HEK293 (cell line): ENCODE data around the gene EIF3J.

Experiments
- CTCF ChIA-PET: fragments of 350-600 bp; formaldehyde crosslinking; extraction: SDS; loops from one replicate; lab custom pipeline; 2021; ENCODE audit warnings: antibody characterized with exemption; lab: Yijun Ruan, JAX
- POLR2A ChIA-PET: fragments of 300-600 bp; formaldehyde crosslinking; extraction: SDS; loops from one replicate; lab custom pipeline; 2020; ENCODE audit warnings: antibody characterized with exemption, inconsistent platforms; lab: Yijun Ruan, JAX
- H3K27ac ChIP-seq: fragments of 200-500 bp; sonication (Bioruptor generic); 2 replicates; pipeline ENCODE4 v1.5.1; 2014; ENCODE audit warnings: low read depth, low read length, control low read depth, inconsistent platforms; ENCODE audit errors: extremely low read depth
- H3K36me3 ChIP-seq, 2 experiments: fragments of 200-500 bp in 1 of 2; sonication (Bioruptor generic) in 1 of 2; 1 replicate in 1 of 2; 2 replicates in 1 of 2; pipeline ENCODE4 v1.5.1; 2014 to 2017; ENCODE audit warnings: inconsistent platforms in 2 of 2, low read length in 2 of 2; ENCODE audit not compliant: control insufficient read depth in 2 of 2, insufficient read depth in 1 of 2
- H3K4me1 ChIP-seq: fragments of 200-500 bp; sonication (Bioruptor generic); 2 replicates; pipeline ENCODE4 v1.5.1; 2014; ENCODE audit warnings: mild to moderate bottlenecking, low read length, inconsistent platforms; ENCODE audit not compliant: control insufficient read depth, insufficient read depth
- H3K4me3 ChIP-seq: 2 replicates; pipeline ENCODE4 v1.5.1; 2011; ENCODE audit warnings: low read depth, mild to moderate bottlenecking, control low read depth, low read length, moderate library complexity
- H3K9me3 ChIP-seq: fragments of 200-500 bp; sonication (Bioruptor generic); 2 replicates; pipeline ENCODE4 v1.5.1; 2014; ENCODE audit warnings: low read depth, low read length, inconsistent platforms; ENCODE audit not compliant: control insufficient read depth, insufficient read depth
- CTCF ChIP-seq: fragments of 450-650 bp; formaldehyde crosslinking; IDR thresholded peaks from 2 replicates; pipeline ENCODE4 v1.5.1; 2016; ENCODE audit warnings: missing biosample characterization, missing genetic modification characterization
- GLI4 ChIP-seq: fragments of 450-650 bp; formaldehyde crosslinking; IDR thresholded peaks from 2 replicates; pipeline ENCODE4 v1.5.1; 2016; ENCODE audit warnings: missing biosample characterization, missing genetic modification characterization
- HOXC10 ChIP-seq: sonication (generic); formaldehyde crosslinking; IDR thresholded peaks from 2 replicates; pipeline ENCODE4 v1.8.1; 2023; ENCODE audit warnings: mild to moderate bottlenecking, missing genetic modification reagents
- KLF1 ChIP-seq: fragments of 450-650 bp; formaldehyde crosslinking; IDR thresholded peaks from 2 replicates; pipeline ENCODE4 v1.5.1; 2016; ENCODE audit warnings: missing biosample characterization, missing genetic modification characterization
- KLF17 ChIP-seq: fragments of 450-650 bp; formaldehyde crosslinking; IDR thresholded peaks from 2 replicates; pipeline ENCODE4 v1.5.1; 2016; ENCODE audit warnings: missing biosample characterization, missing genetic modification characterization
- KLF7 ChIP-seq: fragments of 450-650 bp; formaldehyde crosslinking; IDR thresholded peaks from 2 replicates; pipeline ENCODE4 v1.5.1; 2016; ENCODE audit warnings: missing biosample characterization, missing genetic modification characterization, borderline replicate concordance
- MYNN ChIP-seq: fragments of 450-650 bp; formaldehyde crosslinking; IDR thresholded peaks from 2 replicates; pipeline ENCODE4 v1.5.1; 2016; ENCODE audit warnings: missing biosample characterization, missing genetic modification characterization, borderline replicate concordance
- MZF1 ChIP-seq: fragments of 450-650 bp; formaldehyde crosslinking; IDR thresholded peaks from 2 replicates; pipeline ENCODE4 v1.5.1; 2017; ENCODE audit warnings: missing biosample characterization, missing genetic modification characterization, borderline replicate concordance
- PRDM1 ChIP-seq: fragments of 450-650 bp; formaldehyde crosslinking; IDR thresholded peaks from 2 replicates; pipeline ENCODE4; 2016; ENCODE audit warnings: missing biosample characterization, missing genetic modification characterization
- REPIN1 ChIP-seq: fragments of 450-650 bp; formaldehyde crosslinking; IDR thresholded peaks from 2 replicates; pipeline ENCODE4 v1.5.1; 2017; ENCODE audit warnings: missing biosample characterization, missing genetic modification characterization, low read depth
- SALL2 ChIP-seq: fragments of 450-650 bp; formaldehyde crosslinking; IDR thresholded peaks from 2 replicates; pipeline ENCODE4 v1.5.0; 2017; ENCODE audit warnings: missing biosample characterization, mild to moderate bottlenecking, missing genetic modification characterization, borderline replicate concordance
- SCRT2 ChIP-seq: fragments of 450-650 bp; formaldehyde crosslinking; IDR thresholded peaks from 2 replicates; pipeline ENCODE4 v1.5.1; 2016; ENCODE audit warnings: missing biosample characterization, missing genetic modification characterization
- SP3 ChIP-seq: fragments of 450-650 bp; formaldehyde crosslinking; IDR thresholded peaks from 2 replicates; pipeline ENCODE4 v1.5.1; 2016; ENCODE audit warnings: missing biosample characterization, missing genetic modification characterization
- TCF7L2 ChIP-seq: IDR thresholded peaks from 2 replicates; pipeline ENCODE4 v1.6.1; 2011; ENCODE audit warnings: low read depth, mild to moderate bottlenecking, inconsistent platforms, low read length, moderate library complexity, borderline replicate concordance
- ZBTB11 ChIP-seq: fragments of 450-650 bp; formaldehyde crosslinking; conservative IDR thresholded peaks from 2 replicates; pipeline ENCODE4 v1.5.1; 2016; ENCODE audit warnings: low read depth, missing biosample characterization, missing genetic modification characterization
- ZBTB17 ChIP-seq: fragments of 450-650 bp; formaldehyde crosslinking; IDR thresholded peaks from 2 replicates; pipeline ENCODE4 v1.5.1; 2016; ENCODE audit warnings: missing biosample characterization, missing genetic modification characterization
- ZBTB7A ChIP-seq: fragments of 450-650 bp; formaldehyde crosslinking; IDR thresholded peaks from 2 replicates; pipeline ENCODE4 v1.5.1; 2016; ENCODE audit warnings: low read depth, missing biosample characterization, missing genetic modification characterization
- ZFP41 ChIP-seq: fragments of 450-650 bp; formaldehyde crosslinking; IDR thresholded peaks from 2 replicates; pipeline ENCODE4 v1.5.1; 2016; ENCODE audit warnings: missing biosample characterization, missing genetic modification characterization, borderline replicate concordance
- ZFP69B ChIP-seq: fragments of 450-650 bp; formaldehyde crosslinking; IDR thresholded peaks from 2 replicates; pipeline ENCODE4 v1.5.1; 2016; ENCODE audit warnings: missing biosample characterization, missing genetic modification characterization
- ZNF155 ChIP-seq: fragments of 450-650 bp; formaldehyde crosslinking; IDR thresholded peaks from 2 replicates; pipeline ENCODE4 v1.5.1; 2016; ENCODE audit warnings: missing biosample characterization, missing genetic modification characterization
- ZNF211 ChIP-seq: fragments of 450-650 bp; formaldehyde crosslinking; IDR thresholded peaks from 2 replicates; pipeline ENCODE4 v1.5.1; 2016; ENCODE audit warnings: low read depth, missing biosample characterization, missing genetic modification characterization
- ZNF302 ChIP-seq: fragments of 450-650 bp; formaldehyde crosslinking; IDR thresholded peaks from 2 replicates; pipeline ENCODE4 v1.5.1; 2016; ENCODE audit warnings: missing biosample characterization, missing genetic modification characterization, low read depth
- ZNF341 ChIP-seq: fragments of 450-650 bp; formaldehyde crosslinking; IDR thresholded peaks from 2 replicates; pipeline ENCODE4; 2016; ENCODE audit warnings: low read depth, missing biosample characterization, missing genetic modification characterization
- ZNF416 ChIP-seq: fragments of 450-650 bp; formaldehyde crosslinking; IDR thresholded peaks from 2 replicates; pipeline ENCODE4 v1.5.1; 2016; ENCODE audit warnings: missing biosample characterization, missing genetic modification characterization
- ZNF529 ChIP-seq: fragments of 450-650 bp; formaldehyde crosslinking; IDR thresholded peaks from 2 replicates; pipeline ENCODE4 v1.5.1; 2017; ENCODE audit warnings: missing genetic modification characterization, missing biosample characterization; ENCODE audit not compliant: insufficient replicate concordance
- ZNF580 ChIP-seq: fragments of 450-650 bp; formaldehyde crosslinking; IDR thresholded peaks from 2 replicates; pipeline ENCODE4 v1.5.1; 2016; ENCODE audit warnings: missing biosample characterization, missing genetic modification characterization
- ZNF792 ChIP-seq: fragments of 450-650 bp; formaldehyde crosslinking; IDR thresholded peaks from 2 replicates; pipeline ENCODE4 v1.5.1; 2016; ENCODE audit warnings: missing biosample characterization, missing genetic modification characterization
- TF ChIP-seq, protein P1 (sequence below): IDR thresholded peaks from 2 replicates; pipeline ENCODE4 v1.6.1; 2011; ENCODE audit warnings: mild to moderate bottlenecking, low read depth, low read length, borderline replicate concordance

The EIF3J gene

GRCh38 chr15:44580105-44580504 lies 43.2 kb downstream of the EIF3J start:
- Histone ChIP-seq H3K4me1 (no peaks in the 10 kb centered on the region), H3K9me3 (no peaks in the 10 kb centered on the region), H3K36me3 (peaks cover 14 to 34% of the 10 kb centered on the region in 2 experiments; a peak in 2 of 3 replicates), H3K27ac (no peak overlapping the region), H3K4me3 (no peak overlapping the region)
- ChIA-PET CTCF (interaction anchor here (0.7 to 4.7 kb wide), 5 partner anchors 10 to 59 kb away, joined by 3 to 42 read pairs (median 4); no protein-coding TSS in a partner anchor), POLR2A (no interaction called here)
- TF ChIP-seq ZFP41 (tag by site-specific recombination) = no peak
- TF ChIP-seq TCF7L2 = no peak
- TF ChIP-seq ZNF155 (tag by site-specific recombination) = no peak
- no peak for TF ChIP-seq CTCF (tag by site-specific recombination)
- TF ChIP-seq KLF7 (tag by site-specific recombination) = no peak
- TF ChIP-seq MZF1 (tag by site-specific recombination) = no peak
- TF ChIP-seq, protein P1, sequence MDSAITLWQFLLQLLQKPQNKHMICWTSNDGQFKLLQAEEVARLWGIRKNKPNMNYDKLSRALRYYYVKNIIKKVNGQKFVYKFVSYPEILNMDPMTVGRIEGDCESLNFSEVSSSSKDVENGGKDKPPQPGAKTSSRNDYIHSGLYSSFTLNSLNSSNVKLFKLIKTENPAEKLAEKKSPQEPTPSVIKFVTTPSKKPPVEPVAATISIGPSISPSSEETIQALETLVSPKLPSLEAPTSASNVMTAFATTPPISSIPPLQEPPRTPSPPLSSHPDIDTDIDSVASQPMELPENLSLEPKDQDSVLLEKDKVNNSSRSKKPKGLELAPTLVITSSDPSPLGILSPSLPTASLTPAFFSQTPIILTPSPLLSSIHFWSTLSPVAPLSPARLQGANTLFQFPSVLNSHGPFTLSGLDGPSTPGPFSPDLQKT = no peak
- TF ChIP-seq ZBTB11 = no peak
- TF ChIP-seq MYNN (tag by site-specific recombination) = no peak
- TF ChIP-seq GLI4 (tag by site-specific recombination) = no peak
- TF ChIP-seq ZNF529 = no peak
- TF ChIP-seq ZNF302 = no peak
- TF ChIP-seq ZFP69B (tag by site-specific recombination) = no peak
- TF ChIP-seq SALL2 (tag by site-specific recombination) = no peak

DNA sequence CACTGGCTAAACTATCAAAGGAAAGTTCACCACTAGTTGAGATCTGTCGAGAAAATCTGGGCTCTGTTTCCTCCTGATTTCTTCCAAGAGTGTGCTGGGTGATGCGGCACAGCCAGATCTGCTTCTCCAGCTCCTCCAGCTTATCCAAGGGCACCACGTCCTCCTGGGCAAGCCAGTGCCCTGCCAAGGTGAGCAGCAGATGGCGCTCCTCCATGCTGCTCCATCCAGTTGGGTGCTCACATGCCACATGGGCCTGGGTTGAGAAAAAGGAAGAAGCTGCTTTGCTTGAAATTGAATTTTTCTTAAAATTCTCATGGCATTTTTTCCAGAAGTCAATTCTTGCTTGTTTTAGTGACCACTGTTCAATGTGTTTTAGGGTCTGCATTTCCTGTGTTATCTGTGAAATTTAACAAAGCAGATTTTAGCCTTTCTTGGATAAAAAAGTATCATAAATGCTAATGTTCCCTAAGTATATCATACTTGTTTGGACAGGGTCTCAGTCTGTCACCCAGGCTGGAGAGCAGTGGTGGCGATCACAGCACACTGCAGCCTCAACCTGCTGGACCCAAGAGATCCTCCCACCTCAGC lies 47.3 kb downstream of the EIF3J start:
- no peak overlapping the region for H3K4me3 ChIP-seq
- TF ChIP-seq ZNF580 (tag by site-specific recombination) = no peak
- no peak for TF ChIP-seq HOXC10 (CRISPR knock-in tag)
- no peak for TF ChIP-seq ZBTB7A (tag by site-specific recombination)
- no peak for TF ChIP-seq ZNF211 (tag by site-specific recombination)
- TF ChIP-seq GLI4 (tag by site-specific recombination) = no peak
- no peak for TF ChIP-seq SP3
- TF ChIP-seq TCF7L2 = no peak
- TF ChIP-seq ZBTB17 (tag by site-specific recombination) = no peak
- TF ChIP-seq KLF1 = no peak
- TF ChIP-seq SCRT2 (tag by site-specific recombination) = no peak
- no peak for TF ChIP-seq PRDM1 (tag by site-specific recombination)
- TF ChIP-seq ZNF416 (tag by site-specific recombination) = no peak
- no peak for TF ChIP-seq KLF17
- TF ChIP-seq ZNF792 = no peak
- TF ChIP-seq ZNF341 (tag by site-specific recombination) = no peak
- TF ChIP-seq REPIN1 (tag by site-specific recombination) = no peak

More for the DNA sequence above, 47.3 kb downstream of the EIF3J start:
- ChIA-PET CTCF (interaction anchor here (0.5 to 1.5 kb wide), 5 partner anchors 8 to 215 kb away, joined by 3 to 6 read pairs (median 3); partner anchors contain the start of gene TRIM69), POLR2A (no interaction called here)
- Histone ChIP-seq H3K27ac (no peak overlapping the region), H3K36me3 (peaks cover 27 to 65% of the 10 kb centered on the region in 2 experiments), H3K9me3 (no peaks in the 10 kb centered on the region), H3K4me1 (no peaks in the 10 kb centered on the region)
